NCI-H2171 treated with DMSO at 0.1 percent for 48 hours (cell line): Measurements from ENCODE around the gene SLC25A53.
"Not testable (repeated sequence)": the region's sequence is repeated elsewhere in the genome, so short reads cannot be mapped to it uniquely, and the experiment has no call there.

Experiments
- DNase-seq: peaks from one replicate; lab custom pipeline; 2025; lab: John Stamatoyannopoulos, UW

SLC25A53 gene

DNA sequence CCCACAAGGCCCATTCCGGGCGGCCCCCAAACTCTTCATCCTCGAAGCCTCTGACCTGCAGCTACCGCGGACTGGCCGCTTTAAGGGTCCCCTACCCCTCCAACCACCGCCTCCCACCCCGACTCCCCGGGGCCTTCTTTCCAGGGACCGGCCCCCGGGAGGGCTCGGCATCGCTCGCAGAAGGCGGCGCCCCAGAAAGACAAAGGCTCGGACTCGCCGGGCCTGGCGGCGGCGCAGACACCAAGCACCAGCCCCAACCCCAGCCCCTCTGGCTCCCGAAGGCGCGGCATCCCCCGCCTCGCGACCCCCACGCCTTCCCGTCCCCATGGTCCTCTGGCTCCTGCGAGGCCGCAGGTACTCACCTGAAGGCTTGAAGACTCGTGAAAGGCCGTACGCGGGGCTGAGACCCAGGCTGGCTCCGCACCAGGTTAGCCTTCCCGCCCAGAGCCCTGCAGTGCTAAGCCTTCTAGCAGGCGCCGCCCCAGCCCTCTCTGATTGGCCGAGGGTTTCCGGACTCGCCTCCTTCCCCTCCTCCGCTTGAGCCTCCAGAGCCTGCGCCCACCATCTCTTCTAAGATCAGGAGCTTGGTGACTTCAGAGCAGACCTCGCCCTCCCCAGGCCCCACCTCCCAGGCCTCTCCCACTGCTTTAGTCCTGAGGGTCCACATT, 80.9 kb downstream of the SLC25A53 start, which contains the start of gene TMSB15C:
TSS of gene TMSB15C (minus strand) at position 459 of the 668 bp plus-strand sequence.
- not testable (repeated sequence) for DNase-seq

DNA sequence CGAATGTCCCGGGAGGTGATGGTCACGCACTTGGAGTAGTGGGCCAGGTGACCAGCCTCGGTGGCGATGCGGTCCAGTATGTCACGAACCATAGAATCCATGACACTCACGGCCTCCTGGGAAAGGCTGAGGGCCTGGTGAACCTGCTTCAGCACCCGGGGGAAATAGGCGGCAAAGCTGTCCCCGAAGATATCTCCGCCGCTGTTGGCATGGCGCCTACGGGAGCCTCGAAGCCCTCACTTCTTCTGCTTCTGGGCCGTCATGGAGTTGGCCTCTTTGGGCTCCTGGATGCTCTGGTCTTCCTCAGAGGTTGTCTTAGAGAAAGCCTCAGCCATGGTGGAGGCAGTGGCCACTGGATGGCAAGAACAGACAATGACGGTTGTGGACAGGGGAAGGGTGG, 94.2 kb downstream of the SLC25A53 start:
- DNase-seq = not testable (repeated sequence)

DNA sequence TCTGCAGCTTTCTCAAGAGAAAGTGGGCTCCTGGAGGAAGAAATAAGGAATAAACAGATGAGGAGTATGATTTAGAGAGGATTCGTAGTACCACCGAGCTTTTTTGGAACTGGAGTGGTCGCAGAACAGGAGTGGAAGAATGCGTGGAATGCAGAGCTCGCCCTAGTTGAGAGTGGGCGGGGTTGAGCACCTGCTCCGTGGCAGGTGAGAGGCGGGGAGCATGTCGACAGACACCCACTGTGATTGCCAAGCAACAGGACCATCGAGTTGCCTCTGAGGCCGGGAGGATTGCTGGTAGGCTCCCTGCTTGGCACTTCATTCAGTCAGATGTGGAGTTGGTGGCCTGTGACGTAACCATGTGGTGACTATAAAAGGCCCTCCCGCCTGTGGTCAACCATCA, 101.9 kb downstream of the SLC25A53 start:
- DNase-seq = not testable (repeated sequence)
